Hepatocyte (in vitro differentiated cells): ENCODE data around the gene DDR1.
"Not testable (repeated sequence)": the region's sequence is repeated elsewhere in the genome, so short reads cannot be mapped to it uniquely, and the experiment has no call there.

Source experiments
- EZH2 ChIP-seq: fragments of 200-600 bp; sonication (generic); IDR thresholded peaks from 2 replicates; pipeline ENCODE4 v1.6.1; 2016; ENCODE audit warnings: antibody characterized with exemption, mild to moderate bottlenecking, borderline replicate concordance
- TF ChIP-seq, protein P1 (sequence below): fragments of 200-600 bp; sonication (generic); IDR thresholded peaks from 2 replicates; pipeline ENCODE4 v1.5.1; 2016; ENCODE audit warnings: antibody characterized with exemption, mild to moderate bottlenecking; ENCODE audit not compliant: poor library complexity

- TF ChIP-seq, protein P1, sequence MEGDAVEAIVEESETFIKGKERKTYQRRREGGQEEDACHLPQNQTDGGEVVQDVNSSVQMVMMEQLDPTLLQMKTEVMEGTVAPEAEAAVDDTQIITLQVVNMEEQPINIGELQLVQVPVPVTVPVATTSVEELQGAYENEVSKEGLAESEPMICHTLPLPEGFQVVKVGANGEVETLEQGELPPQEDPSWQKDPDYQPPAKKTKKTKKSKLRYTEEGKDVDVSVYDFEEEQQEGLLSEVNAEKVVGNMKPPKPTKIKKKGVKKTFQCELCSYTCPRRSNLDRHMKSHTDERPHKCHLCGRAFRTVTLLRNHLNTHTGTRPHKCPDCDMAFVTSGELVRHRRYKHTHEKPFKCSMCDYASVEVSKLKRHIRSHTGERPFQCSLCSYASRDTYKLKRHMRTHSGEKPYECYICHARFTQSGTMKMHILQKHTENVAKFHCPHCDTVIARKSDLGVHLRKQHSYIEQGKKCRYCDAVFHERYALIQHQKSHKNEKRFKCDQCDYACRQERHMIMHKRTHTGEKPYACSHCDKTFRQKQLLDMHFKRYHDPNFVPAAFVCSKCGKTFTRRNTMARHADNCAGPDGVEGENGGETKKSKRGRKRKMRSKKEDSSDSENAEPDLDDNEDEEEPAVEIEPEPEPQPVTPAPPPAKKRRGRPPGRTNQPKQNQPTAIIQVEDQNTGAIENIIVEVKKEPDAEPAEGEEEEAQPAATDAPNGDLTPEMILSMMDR, result not testable (repeated sequence)
- TF ChIP-seq EZH2, result not testable (repeated sequence)
Observed at GRCh38 chr6:30902196-30902595, 17.9 kb downstream of the DDR1 start.
